Muscle layer of colon (tissue), 2 donors: ENCODE measurements around the gene HPCAL1.

Experiments used
- H3K27ac ChIP-seq: one replicate; pipeline ENCODE4 v1.7.0; 2013; ENCODE audit warnings: low read depth, mild to moderate bottlenecking, low read length, moderate library complexity
- H3K27me3 ChIP-seq, 2 donors: one replicate each; pipeline ENCODE4 v1.7.0; 2013; ENCODE audit warnings: low read length in 2 of 2, mild to moderate bottlenecking in 2 of 2; ENCODE audit not compliant: insufficient read depth in 2 of 2, control insufficient read depth in 1 of 2
- H3K36me3 ChIP-seq: one replicate; pipeline ENCODE4 v1.7.0; 2013; ENCODE audit warnings: mild to moderate bottlenecking, low read length; ENCODE audit not compliant: insufficient read depth
- H3K4me1 ChIP-seq: one replicate; pipeline ENCODE4 v1.7.0; 2013; ENCODE audit warnings: mild to moderate bottlenecking, low read length; ENCODE audit not compliant: insufficient read depth
- H3K4me3 ChIP-seq, 2 donors: one replicate each; pipeline ENCODE4 v1.7.0; 2013; ENCODE audit warnings: low read length in 2 of 2, low read depth in 1 of 2, mild to moderate bottlenecking in 1 of 2, moderate library complexity in 1 of 2
- H3K9ac ChIP-seq: one replicate; pipeline ENCODE4 v1.7.0; 2013; ENCODE audit warnings: low read length
- H3K9me3 ChIP-seq: one replicate; pipeline ENCODE4 v1.7.0; 2013; ENCODE audit warnings: mild to moderate bottlenecking, low read length
- donor health status: abdominal sarcoma.
- donor health status: Adenocarcinoma of cecum.

The HPCAL1 gene

GRCh38 chr2:10388954-10389560 is 86.4 kb downstream of the HPCAL1 start:
- H3K27me3 ChIP-seq = no peaks in the 10 kb centered on the region
- H3K9me3 ChIP-seq = no peaks in the 10 kb centered on the region
- H3K9ac ChIP-seq = no peak overlapping the region
- peaks cover 10% of the 10 kb centered on the region for H3K4me1 ChIP-seq
- H3K27ac ChIP-seq = no peak overlapping the region
- H3K4me3 ChIP-seq = no peak overlapping the region
- no peaks in the 10 kb centered on the region for H3K36me3 ChIP-seq

- H3K4me1 ChIP-seq = peaks cover 10% of the 10 kb centered on the region
- no peak overlapping the region for H3K27ac ChIP-seq
- no peaks in the 10 kb centered on the region for H3K36me3 ChIP-seq
- H3K27me3 ChIP-seq = no peaks in the 10 kb centered on the region
- no peaks in the 10 kb centered on the region for H3K9me3 ChIP-seq
- no peak overlapping the region for H3K9ac ChIP-seq
- no peak overlapping the region for H3K4me3 ChIP-seq
Measured at GRCh38 chr2:10389573-10389972, 86.9 kb downstream of the HPCAL1 start.

GRCh38 chr2:10390369-10390801 is 87.7 kb downstream of the HPCAL1 start:
- Histone ChIP-seq H3K9me3 (no peaks in the 10 kb centered on the region), H3K27ac (no peak overlapping the region)

GRCh38 chr2:10392100-10392499 is 89.4 kb downstream of the HPCAL1 start:
- H3K27ac ChIP-seq = no peak overlapping the region
- no peaks in the 10 kb centered on the region for H3K36me3 ChIP-seq
- H3K4me1 ChIP-seq = peaks cover 10% of the 10 kb centered on the region
- no peak overlapping the region for H3K4me3 ChIP-seq
- H3K9me3 ChIP-seq = no peaks in the 10 kb centered on the region
- H3K27me3 ChIP-seq = no peaks in the 10 kb centered on the region
- H3K9ac ChIP-seq = no peak overlapping the region

More at GRCh38 chr2:10390369-10390801, 87.7 kb downstream of the HPCAL1 start:
- no peaks in the 10 kb centered on the region for H3K36me3 ChIP-seq
- no peaks in the 10 kb centered on the region for H3K27me3 ChIP-seq
- peaks cover 10% of the 10 kb centered on the region for H3K4me1 ChIP-seq
- H3K9ac ChIP-seq = no peak overlapping the region
- H3K4me3 ChIP-seq = no peak overlapping the region

GRCh38 chr2:10392548-10392947 is 89.8 kb downstream of the HPCAL1 start:
- no peaks in the 10 kb centered on the region for H3K9me3 ChIP-seq
- no peak overlapping the region for H3K9ac ChIP-seq
- no peak overlapping the region for H3K4me3 ChIP-seq
- no peaks in the 10 kb centered on the region for H3K36me3 ChIP-seq
- H3K4me1 ChIP-seq = peaks cover 10% of the 10 kb centered on the region
- no peak overlapping the region for H3K27ac ChIP-seq
- no peaks in the 10 kb centered on the region for H3K27me3 ChIP-seq

GRCh38 chr2:10392951-10393639 is 90.4 kb downstream of the HPCAL1 start:
- no peaks in the 10 kb centered on the region for H3K36me3 ChIP-seq
- H3K4me3 ChIP-seq = no peak overlapping the region
- no peak overlapping the region for H3K9ac ChIP-seq
- peaks cover 10% of the 10 kb centered on the region for H3K4me1 ChIP-seq
- no peak overlapping the region for H3K27ac ChIP-seq
- H3K9me3 ChIP-seq = no peaks in the 10 kb centered on the region
- H3K27me3 ChIP-seq = no peaks in the 10 kb centered on the region

- Histone ChIP-seq H3K4me3 (no peak overlapping the region), H3K27ac (no peak overlapping the region), H3K36me3 (no peaks in the 10 kb centered on the region), H3K9ac (no peak overlapping the region), H3K9me3 (no peaks in the 10 kb centered on the region), H3K4me1 (peaks cover 10% of the 10 kb centered on the region), H3K27me3 (no peaks in the 10 kb centered on the region)
Measured at GRCh38 chr2:10393640-10393982, 90.9 kb downstream of the HPCAL1 start.

- H3K27ac ChIP-seq = no peak overlapping the region
- no peaks in the 10 kb centered on the region for H3K36me3 ChIP-seq
- no peaks in the 10 kb centered on the region for H3K27me3 ChIP-seq
- H3K9ac ChIP-seq = no peak overlapping the region
- H3K9me3 ChIP-seq = no peaks in the 10 kb centered on the region
- H3K4me1 ChIP-seq = peaks cover 5% of the 10 kb centered on the region
- no peak overlapping the region for H3K4me3 ChIP-seq
Measured at GRCh38 chr2:10395893-10396292, 93.2 kb downstream of the HPCAL1 start.

GRCh38 chr2:10396464-10396863 is 93.8 kb downstream of the HPCAL1 start:
- no peak overlapping the region for H3K27ac ChIP-seq
- H3K9me3 ChIP-seq = no peaks in the 10 kb centered on the region
- H3K36me3 ChIP-seq = no peaks in the 10 kb centered on the region
- no peak overlapping the region for H3K4me3 ChIP-seq
- H3K9ac ChIP-seq = no peak overlapping the region
- H3K4me1 ChIP-seq = peaks cover 9% of the 10 kb centered on the region
- H3K27me3 ChIP-seq = no peaks in the 10 kb centered on the region

- Histone ChIP-seq H3K4me1 (peaks cover 17% of the 10 kb centered on the region), H3K9ac (no peak overlapping the region), H3K9me3 (no peaks in the 10 kb centered on the region), H3K4me3 (no peak overlapping the region), H3K27ac (no peak overlapping the region), H3K36me3 (no peaks in the 10 kb centered on the region), H3K27me3 (no peaks in the 10 kb centered on the region)
Measured at GRCh38 chr2:10397297-10397875, 94.7 kb downstream of the HPCAL1 start.

- no peaks in the 10 kb centered on the region for H3K27me3 ChIP-seq
- no peaks in the 10 kb centered on the region for H3K36me3 ChIP-seq
- no peaks in the 10 kb centered on the region for H3K9me3 ChIP-seq
- H3K4me3 ChIP-seq = no peak overlapping the region
- no peak overlapping the region for H3K9ac ChIP-seq
- H3K4me1 ChIP-seq = peaks cover 22% of the 10 kb centered on the region
- H3K27ac ChIP-seq = no peak overlapping the region
Measured at GRCh38 chr2:10397878-10398277, 95.2 kb downstream of the HPCAL1 start.

- no peaks in the 10 kb centered on the region for H3K36me3 ChIP-seq
- no peaks in the 10 kb centered on the region for H3K27me3 ChIP-seq
- H3K9ac ChIP-seq = no peak overlapping the region
- peaks cover 24% of the 10 kb centered on the region for H3K4me1 ChIP-seq
- H3K4me3 ChIP-seq = no peak overlapping the region
- H3K9me3 ChIP-seq = no peaks in the 10 kb centered on the region
- no peak overlapping the region for H3K27ac ChIP-seq
Measured at GRCh38 chr2:10398496-10398895, 95.8 kb downstream of the HPCAL1 start.
